DOHH2 (cell line): Measurements from ENCODE around the gene NFIL3.

Experiments used
- H3F3A ChIP-seq: fragments of 200-600 bp; sonication (generic), shearing (Covaris generic); 2 replicates; pipeline ENCODE4 v1.6.0; 2016; ENCODE audit warnings: antibody characterized with exemption, mild to moderate bottlenecking; ENCODE audit not compliant: control insufficient read depth, insufficient read depth
- H3K27ac ChIP-seq: fragments of 200-600 bp; sonication (generic); 2 replicates; pipeline ENCODE4 v1.5.1; 2014; ENCODE audit warnings: low read depth, mild to moderate bottlenecking, low read length, moderate library complexity
- H3K27me3 ChIP-seq: fragments of 200-600 bp; sonication (generic); 2 replicates; pipeline ENCODE4 v1.6.1; 2014; ENCODE audit warnings: mild to moderate bottlenecking, low read length, mixed read lengths; ENCODE audit not compliant: control insufficient read depth
- H3K36me3 ChIP-seq: fragments of 200-600 bp; sonication (generic); 2 replicates; pipeline ENCODE4 v1.6.1; 2014; ENCODE audit warnings: mild to moderate bottlenecking, low read length, moderate library complexity, mixed read lengths; ENCODE audit not compliant: control insufficient read depth
- H3K4me1 ChIP-seq: fragments of 200-600 bp; sonication (generic); 2 replicates; pipeline ENCODE4 v1.6.1; 2014; ENCODE audit warnings: mild to moderate bottlenecking, low read length, mixed read lengths; ENCODE audit not compliant: control insufficient read depth
- H3K4me2 ChIP-seq: fragments of 200-600 bp; sonication (generic); 2 replicates; pipeline ENCODE4 v1.6.0; 2014; ENCODE audit warnings: mild to moderate bottlenecking, low read length, moderate library complexity
- H3K4me3 ChIP-seq: fragments of 200-600 bp; sonication (generic); 2 replicates; pipeline ENCODE4 v1.5.1; 2014; ENCODE audit warnings: mild to moderate bottlenecking, low read length, mixed read lengths
- H3K79me2 ChIP-seq: fragments of 200-600 bp; sonication (generic); 2 replicates; pipeline ENCODE4 v1.6.1; 2014; ENCODE audit warnings: mild to moderate bottlenecking, low read length, mixed read lengths; ENCODE audit not compliant: control insufficient read depth
- H3K9me2 ChIP-seq: fragments of 200-600 bp; sonication (generic); replicated peaks from 2 replicates; pipeline ENCODE4 v1.6.1; 2014; ENCODE audit warnings: mild to moderate bottlenecking, low read length, mixed read lengths; ENCODE audit not compliant: control insufficient read depth
- H3K9me3 ChIP-seq: fragments of 200-600 bp; sonication (generic); 2 replicates; pipeline ENCODE4 v1.6.1; 2014; ENCODE audit warnings: antibody characterized with exemption, low read length, mixed read lengths; ENCODE audit not compliant: control insufficient read depth, insufficient read depth
- H4K20me1 ChIP-seq: fragments of 200-600 bp; sonication (generic); 2 replicates; pipeline ENCODE4 v1.6.0; 2014; ENCODE audit warnings: low read depth, mild to moderate bottlenecking, antibody characterized with exemption, low read length, moderate library complexity; ENCODE audit not compliant: control insufficient read depth, insufficient read depth
- EZH2phosphoT487 ChIP-seq: fragments of 200-600 bp; sonication (generic); IDR thresholded peaks from 2 replicates; pipeline ENCODE4 v1.6.1; 2017; ENCODE audit warnings: borderline replicate concordance, mild to moderate bottlenecking, antibody characterized with exemption, low read length, moderate library complexity, mixed read lengths
- TF ChIP-seq, protein P1 (sequence below): fragments of 200-600 bp; sonication (generic); IDR thresholded peaks from one replicate; pipeline ENCODE4 v1.5.1; 2014; ENCODE audit warnings: antibody characterized with exemption, mild to moderate bottlenecking, low read depth, low read length; ENCODE audit not compliant: poor library complexity, severe bottlenecking

The NFIL3 gene

DNA sequence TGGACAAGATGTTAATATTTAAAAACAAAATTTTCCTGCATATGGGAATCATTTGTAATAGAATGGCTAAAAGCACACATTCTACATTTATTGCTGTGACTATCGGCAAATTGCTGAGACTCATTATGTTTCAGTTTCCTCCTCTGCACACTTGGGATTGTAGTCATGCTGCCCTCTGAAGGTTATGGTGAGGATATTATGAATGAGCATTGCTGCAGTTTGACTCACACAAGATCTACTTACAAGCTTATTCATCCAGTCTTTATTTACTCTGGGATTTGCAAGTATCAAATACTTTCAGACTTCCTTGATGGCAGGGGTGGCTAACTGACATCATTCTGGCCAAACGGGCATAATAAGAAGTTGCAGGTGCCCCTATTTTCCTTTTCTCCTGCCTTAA, 9.5 kb upstream of the NFIL3 start:
- Histone ChIP-seq H3K36me3 (no peaks in the 10 kb centered on the region), H3K4me2 (no peak overlapping the region), H4K20me1 (no peaks in the 10 kb centered on the region), H3K4me3 (no peak overlapping the region), H3F3A (no peaks in the 10 kb centered on the region), H3K9me2 (no peaks in the 10 kb centered on the region), H3K27ac (no peak overlapping the region), H3K9me3 (no peaks in the 10 kb centered on the region), H3K27me3 (peaks cover 14% of the 10 kb centered on the region; the same call in 1 of the 2 replicates), H3K4me1 (no peaks in the 10 kb centered on the region), H3K79me2 (no peaks in the 10 kb centered on the region)
- TF ChIP-seq, protein P1, sequence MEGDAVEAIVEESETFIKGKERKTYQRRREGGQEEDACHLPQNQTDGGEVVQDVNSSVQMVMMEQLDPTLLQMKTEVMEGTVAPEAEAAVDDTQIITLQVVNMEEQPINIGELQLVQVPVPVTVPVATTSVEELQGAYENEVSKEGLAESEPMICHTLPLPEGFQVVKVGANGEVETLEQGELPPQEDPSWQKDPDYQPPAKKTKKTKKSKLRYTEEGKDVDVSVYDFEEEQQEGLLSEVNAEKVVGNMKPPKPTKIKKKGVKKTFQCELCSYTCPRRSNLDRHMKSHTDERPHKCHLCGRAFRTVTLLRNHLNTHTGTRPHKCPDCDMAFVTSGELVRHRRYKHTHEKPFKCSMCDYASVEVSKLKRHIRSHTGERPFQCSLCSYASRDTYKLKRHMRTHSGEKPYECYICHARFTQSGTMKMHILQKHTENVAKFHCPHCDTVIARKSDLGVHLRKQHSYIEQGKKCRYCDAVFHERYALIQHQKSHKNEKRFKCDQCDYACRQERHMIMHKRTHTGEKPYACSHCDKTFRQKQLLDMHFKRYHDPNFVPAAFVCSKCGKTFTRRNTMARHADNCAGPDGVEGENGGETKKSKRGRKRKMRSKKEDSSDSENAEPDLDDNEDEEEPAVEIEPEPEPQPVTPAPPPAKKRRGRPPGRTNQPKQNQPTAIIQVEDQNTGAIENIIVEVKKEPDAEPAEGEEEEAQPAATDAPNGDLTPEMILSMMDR, result peak; percentile 26
- TF ChIP-seq EZH2phosphoT487, result no peak

DNA sequence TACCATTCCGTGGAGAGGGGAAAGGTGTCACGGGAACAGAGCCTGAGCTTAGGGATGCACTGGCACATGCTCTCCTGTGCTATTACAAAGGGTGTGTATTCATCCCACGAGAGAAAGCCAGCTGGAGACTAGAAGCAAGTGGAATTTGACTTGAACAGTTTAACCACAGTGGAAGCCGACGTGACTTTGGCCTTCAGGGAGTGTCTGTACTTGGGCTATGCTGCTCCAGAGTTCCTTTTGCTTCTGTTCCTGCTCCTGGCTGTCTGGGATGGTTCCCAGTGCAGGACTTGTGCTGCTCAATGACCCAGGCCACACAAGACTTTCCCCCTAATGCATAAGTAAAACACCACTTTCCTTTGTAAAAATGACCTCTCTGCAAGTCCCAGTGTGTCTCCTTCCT, 7.9 kb upstream of the NFIL3 start:
- Histone ChIP-seq H3K4me1 (no peaks in the 10 kb centered on the region), H3K27me3 (peaks cover 26% of the 10 kb centered on the region), H3K9me2 (no peaks in the 10 kb centered on the region), H3K4me3 (no peak overlapping the region), H3K9me3 (no peaks in the 10 kb centered on the region), H3K27ac (no peak overlapping the region), H3K79me2 (no peaks in the 10 kb centered on the region), H3K36me3 (no peaks in the 10 kb centered on the region), H4K20me1 (no peaks in the 10 kb centered on the region), H3K4me2 (no peak overlapping the region), H3F3A (no peaks in the 10 kb centered on the region)
- TF ChIP-seq EZH2phosphoT487, result no peak
- TF ChIP-seq, protein P1, result no peak

DNA sequence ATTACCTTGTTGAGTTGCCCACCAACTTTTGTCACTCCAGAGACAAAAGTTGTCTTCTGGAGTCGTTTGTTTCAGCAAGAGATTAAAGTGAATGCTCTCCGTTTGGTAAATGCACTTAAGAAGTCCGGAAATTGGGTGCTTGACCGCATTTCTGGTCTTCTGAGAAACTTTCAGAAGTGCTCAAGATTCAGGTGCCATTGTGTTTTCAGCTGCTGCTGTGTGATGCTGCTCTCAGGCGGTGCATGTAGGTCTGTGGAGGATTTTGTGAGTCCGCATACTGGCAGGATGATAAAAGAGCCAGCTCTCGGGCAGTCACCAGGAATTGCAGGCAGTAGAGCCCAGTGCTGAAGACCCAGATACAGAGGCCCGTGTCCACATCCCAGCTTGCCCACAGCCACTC, 5.9 kb upstream of the NFIL3 start:
- Histone ChIP-seq H3K9me3 (no peaks in the 10 kb centered on the region), H3K4me1 (peaks cover 5% of the 10 kb centered on the region), H3F3A (no peaks in the 10 kb centered on the region; the same call in 1 of the 2 replicates), H3K4me3 (no peak overlapping the region), H3K9me2 (no peaks in the 10 kb centered on the region), H4K20me1 (no peaks in the 10 kb centered on the region), H3K36me3 (no peaks in the 10 kb centered on the region), H3K79me2 (no peaks in the 10 kb centered on the region), H3K4me2 (no peak overlapping the region), H3K27ac (no peak overlapping the region), H3K27me3 (peaks cover 45% of the 10 kb centered on the region)
- TF ChIP-seq, protein P1, result no peak
- TF ChIP-seq EZH2phosphoT487, result no peak
